Hepatocyte (in vitro differentiated cells): Measurements from ENCODE around the gene B4GALT5.

Source experiments
- CTCF ChIP-seq: fragments of 200-600 bp; sonication (generic); IDR thresholded peaks from 2 replicates; pipeline ENCODE4 v1.5.1; 2016; ENCODE audit warnings: antibody characterized with exemption, mild to moderate bottlenecking; ENCODE audit not compliant: poor library complexity
- EZH2 ChIP-seq: fragments of 200-600 bp; sonication (generic); IDR thresholded peaks from 2 replicates; pipeline ENCODE4 v1.6.1; 2016; ENCODE audit warnings: antibody characterized with exemption, mild to moderate bottlenecking, borderline replicate concordance

- no peak for TF ChIP-seq CTCF
- TF ChIP-seq EZH2: no peak
Measured at GRCh38 chr20:49661560-49662329, 51.9 kb downstream of the B4GALT5 start.
